ENCODE data around the gene MSRB2.

MSRB2 gene

DNA sequence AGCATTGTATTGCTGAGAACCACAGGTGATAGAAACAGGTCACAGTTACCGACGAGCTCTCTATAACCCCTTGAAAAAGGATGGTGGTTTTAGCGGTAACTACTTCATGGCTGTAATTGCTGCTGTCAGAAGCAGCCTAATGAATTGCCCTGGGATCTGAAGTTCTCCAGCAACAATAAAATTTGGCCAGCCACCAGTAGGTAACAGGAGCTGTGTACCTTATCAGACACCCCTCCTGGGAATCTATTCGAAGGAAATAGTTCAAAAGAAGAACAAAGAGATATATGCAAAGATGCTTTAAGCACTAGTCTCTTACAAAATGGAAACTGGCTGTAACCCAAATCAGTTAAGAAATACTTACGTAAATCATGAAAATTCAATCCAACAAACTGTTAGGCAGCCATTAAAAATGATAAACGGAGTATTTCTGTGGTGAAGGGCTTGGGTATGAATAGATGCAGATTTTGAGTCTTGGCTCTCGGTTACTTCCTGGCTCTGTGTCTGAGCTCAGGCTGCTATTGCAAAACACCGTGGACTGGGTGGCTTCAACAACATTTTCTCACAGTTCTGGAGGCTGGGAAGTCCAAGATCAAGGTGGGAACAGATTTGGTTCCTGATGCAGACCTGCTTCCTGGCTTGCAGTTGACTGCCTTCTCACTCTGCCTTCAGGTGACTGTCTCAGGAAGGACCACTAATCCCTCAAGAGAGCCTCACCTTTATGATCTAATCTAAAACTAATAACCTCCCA is 1.6 kb downstream of the MSRB2 start:
- Histone ChIP-seq H3K4me1 (ENCODE audit: insufficient read depth, low read length) (peaks cover 28% of the 10 kb centered on the region), H3K36me3 (ENCODE audit: insufficient read depth, low read length) (no peaks in the 10 kb centered on the region), H3K4me3 (ENCODE audit: low read length) (peak overlapping the region; percentile 73), H3K27me3 (ENCODE audit: insufficient read depth, low read length) (no peaks in the 10 kb centered on the region), H3K27ac (ENCODE audit: low read depth, low read length) (no peak overlapping the region), H3K9ac (ENCODE audit: low read depth, low read length) (no peak overlapping the region), H3K9me3 (ENCODE audit: insufficient read depth, low read depth, low read length) (no peaks in the 10 kb centered on the region)
- WGBS, result 81% methylated on average over 8 of the region's 8 CpGs

DNA sequence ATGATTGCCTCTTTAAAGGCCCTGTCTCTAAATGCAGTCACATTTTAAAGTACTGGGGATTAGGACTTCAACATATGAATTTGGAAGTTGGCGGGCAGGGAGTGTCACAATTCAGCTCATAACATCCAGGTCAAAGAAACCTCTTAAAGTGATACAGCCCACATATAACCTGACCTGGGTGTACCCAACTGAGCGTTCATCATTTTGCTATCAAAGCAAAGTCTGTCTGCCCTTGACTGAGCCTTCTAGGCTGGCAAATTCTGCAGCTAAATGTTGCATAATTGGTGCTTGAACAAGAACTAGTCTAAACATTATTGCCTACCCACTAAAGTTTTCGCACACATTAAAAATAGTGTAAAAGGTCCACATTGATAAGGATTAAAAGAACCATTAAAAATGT is 3.7 kb downstream of the MSRB2 start:
- Histone ChIP-seq H3K9me3 (ENCODE audit: insufficient read depth, low read depth, low read length) (no peaks in the 10 kb centered on the region), H3K27me3 (ENCODE audit: insufficient read depth, low read length) (no peaks in the 10 kb centered on the region), H3K4me1 (ENCODE audit: insufficient read depth, low read length) (peaks cover 28% of the 10 kb centered on the region), H3K9ac (ENCODE audit: low read depth, low read length) (no peak overlapping the region), H3K27ac (ENCODE audit: low read depth, low read length) (no peak overlapping the region), H3K4me3 (ENCODE audit: low read length) (no peak overlapping the region), H3K36me3 (ENCODE audit: insufficient read depth, low read length) (no peaks in the 10 kb centered on the region; the same call in 1 of the 2 replicates)
- 84% methylated on average over 2 of the region's 3 CpGs for WGBS

DNA sequence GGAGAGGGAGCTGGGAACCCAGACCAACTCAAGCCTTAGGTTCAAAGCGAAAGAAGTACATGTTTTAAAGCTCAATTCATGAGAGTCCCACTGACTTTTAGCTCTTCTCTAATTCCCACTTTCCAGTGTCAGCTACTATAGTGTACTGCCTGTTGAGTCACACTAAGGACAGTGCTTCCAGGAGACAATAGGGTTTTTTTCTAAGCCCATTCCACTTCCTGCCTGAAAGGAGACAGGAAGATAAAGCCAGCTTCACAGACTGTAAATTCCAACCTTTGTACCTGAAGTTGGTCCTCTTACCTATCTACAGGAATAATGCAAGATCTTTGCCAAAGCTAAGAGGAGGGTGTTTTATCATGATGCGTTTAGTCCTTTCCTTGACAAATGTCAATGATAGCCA is 4.4 kb downstream of the MSRB2 start:
- Histone ChIP-seq H3K36me3 (ENCODE audit: insufficient read depth, low read length) (no peaks in the 10 kb centered on the region; the same call in 1 of the 2 replicates), H3K27me3 (ENCODE audit: insufficient read depth, low read length) (no peaks in the 10 kb centered on the region), H3K4me1 (ENCODE audit: insufficient read depth, low read length) (peaks cover 25% of the 10 kb centered on the region), H3K4me3 (ENCODE audit: low read length) (no peak overlapping the region), H3K9ac (ENCODE audit: low read depth, low read length) (no peak overlapping the region), H3K27ac (ENCODE audit: low read depth, low read length) (0 out of 2 replicates have a peak overlapping the region, but pooled peaks have one; percentile 2), H3K9me3 (ENCODE audit: insufficient read depth, low read depth, low read length) (no peaks in the 10 kb centered on the region)
- 80% methylated on average over 2 of the region's 2 CpGs for WGBS

- Histone ChIP-seq H3K4me1 (ENCODE audit: insufficient read depth, low read length) (peaks cover 22% of the 10 kb centered on the region; the same call in 1 of the 2 replicates), H3K27me3 (ENCODE audit: insufficient read depth, low read length) (no peaks in the 10 kb centered on the region), H3K9me3 (ENCODE audit: insufficient read depth, low read depth, low read length) (no peaks in the 10 kb centered on the region), H3K36me3 (ENCODE audit: insufficient read depth, low read length) (no peaks in the 10 kb centered on the region; the same call in 1 of the 2 replicates), H3K9ac (ENCODE audit: low read depth, low read length) (no peak overlapping the region), H3K4me3 (ENCODE audit: low read length) (no peak overlapping the region), H3K27ac (ENCODE audit: low read depth, low read length) (no peak overlapping the region)
- WGBS, result 94% methylated on average over 6 of the region's 6 CpGs
These were observed 5.1 kb downstream of the MSRB2 start for GRCh38 chr10:23100331-23101030.

- Histone ChIP-seq H3K4me3 (ENCODE audit: low read length) (no peak overlapping the region), H3K27me3 (ENCODE audit: insufficient read depth, low read length) (no peaks in the 10 kb centered on the region), H3K27ac (ENCODE audit: low read depth, low read length) (no peak overlapping the region), H3K9me3 (ENCODE audit: insufficient read depth, low read depth, low read length) (no peaks in the 10 kb centered on the region), H3K36me3 (ENCODE audit: insufficient read depth, low read length) (no peaks in the 10 kb centered on the region; the same call in 1 of the 2 replicates), H3K4me1 (ENCODE audit: insufficient read depth, low read length) (peaks cover 9% of the 10 kb centered on the region), H3K9ac (ENCODE audit: low read depth, low read length) (no peak overlapping the region)
- WGBS, result 84% methylated on average over 10 of the region's 10 CpGs
These were observed 11.1 kb downstream of the MSRB2 start for GRCh38 chr10:23106331-23107072.

- Histone ChIP-seq H3K27me3 (ENCODE audit: insufficient read depth, low read length) (no peaks in the 10 kb centered on the region), H3K9ac (ENCODE audit: low read depth, low read length) (no peak overlapping the region), H3K4me1 (ENCODE audit: insufficient read depth, low read length) (peaks cover 15% of the 10 kb centered on the region), H3K27ac (ENCODE audit: low read depth, low read length) (no peak overlapping the region), H3K9me3 (ENCODE audit: insufficient read depth, low read depth, low read length) (no peaks in the 10 kb centered on the region), H3K4me3 (ENCODE audit: low read length) (no peak overlapping the region), H3K36me3 (ENCODE audit: insufficient read depth, low read length) (no peaks in the 10 kb centered on the region)
- 91% methylated on average over 12 of the region's 13 CpGs for WGBS
These were observed 15.5 kb downstream of the MSRB2 start for GRCh38 chr10:23110722-23111516.

DNA sequence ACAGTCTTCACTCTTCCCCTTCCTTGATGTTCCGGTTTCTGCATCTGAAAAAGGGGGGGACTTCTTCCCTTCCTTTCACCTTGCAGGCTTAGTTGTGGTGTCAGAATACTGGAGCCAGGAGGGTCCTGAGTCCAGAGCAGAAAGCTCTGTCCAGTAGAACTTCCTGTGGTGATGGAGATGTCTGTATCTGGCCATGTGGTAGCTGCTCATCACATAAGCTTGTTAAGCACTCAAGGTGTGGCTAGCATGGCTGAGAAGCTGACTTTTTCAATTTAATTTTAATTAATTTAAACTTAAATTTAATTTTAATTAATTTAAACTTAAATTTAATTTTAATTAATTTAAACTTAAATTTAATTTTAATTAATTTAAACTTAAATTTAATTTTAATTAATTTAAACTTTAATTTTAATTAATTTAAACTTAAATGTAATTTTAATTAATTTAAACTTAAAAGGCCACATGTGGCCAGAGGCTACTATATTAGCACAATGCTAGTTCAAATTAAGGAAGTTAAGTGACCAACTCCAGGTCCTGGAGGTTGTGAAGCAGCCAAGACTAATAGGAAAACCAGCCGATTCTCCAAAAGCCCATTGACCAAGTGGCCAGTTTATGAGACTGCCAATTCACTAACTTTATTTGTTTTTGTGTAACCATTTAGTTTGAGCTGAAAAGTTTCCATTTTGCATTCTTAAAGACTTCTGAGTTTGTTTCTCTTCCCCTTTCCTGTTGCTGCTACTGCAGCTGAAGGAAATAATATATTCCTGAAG is 16.3 kb downstream of the MSRB2 start:
- Histone ChIP-seq H3K4me1 (ENCODE audit: insufficient read depth, low read length) (peaks cover 12% of the 10 kb centered on the region), H3K9ac (ENCODE audit: low read depth, low read length) (no peak overlapping the region), H3K4me3 (ENCODE audit: low read length) (no peak overlapping the region), H3K27ac (ENCODE audit: low read depth, low read length) (no peak overlapping the region), H3K27me3 (ENCODE audit: insufficient read depth, low read length) (no peaks in the 10 kb centered on the region), H3K36me3 (ENCODE audit: insufficient read depth, low read length) (no peaks in the 10 kb centered on the region), H3K9me3 (ENCODE audit: insufficient read depth, low read depth, low read length) (no peaks in the 10 kb centered on the region)
- WGBS, result 89% methylated on average over 2 of the region's 2 CpGs

DNA sequence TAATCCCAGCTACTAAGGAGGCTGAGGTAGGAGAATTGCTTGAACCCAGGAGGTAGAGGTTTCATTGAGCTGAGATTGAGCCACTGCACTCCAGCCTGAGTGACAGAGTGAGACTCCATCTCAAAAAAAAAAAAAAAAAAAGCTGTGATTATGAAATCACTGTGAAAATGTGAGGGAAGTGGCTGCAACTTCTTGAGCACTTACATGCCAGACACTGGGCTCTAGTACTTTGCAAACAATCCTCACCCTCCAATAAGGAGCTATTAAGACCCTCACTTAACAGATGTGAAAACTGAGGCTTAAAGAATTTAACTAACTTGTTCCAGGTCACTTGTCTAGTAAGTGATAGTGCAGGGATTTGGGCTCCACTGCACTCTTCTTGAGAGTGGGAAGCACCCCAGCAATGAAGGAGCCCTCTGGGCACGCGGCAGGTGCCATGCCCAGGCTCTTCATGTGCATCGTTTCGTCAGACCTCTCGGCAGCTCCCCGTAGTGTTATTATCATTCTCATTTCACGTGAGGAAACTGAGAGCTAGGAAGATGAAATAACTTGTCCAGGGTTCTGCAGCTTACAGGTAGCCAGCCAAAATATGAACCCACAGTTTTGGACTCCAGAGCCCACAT is 19.0 kb downstream of the MSRB2 start:
- Histone ChIP-seq H3K9ac (ENCODE audit: low read depth, low read length) (no peak overlapping the region), H3K9me3 (ENCODE audit: insufficient read depth, low read depth, low read length) (no peaks in the 10 kb centered on the region), H3K4me1 (ENCODE audit: insufficient read depth, low read length) (peaks cover 12% of the 10 kb centered on the region), H3K27me3 (ENCODE audit: insufficient read depth, low read length) (no peaks in the 10 kb centered on the region), H3K36me3 (ENCODE audit: insufficient read depth, low read length) (no peaks in the 10 kb centered on the region), H3K4me3 (ENCODE audit: low read length) (no peak overlapping the region), H3K27ac (ENCODE audit: low read depth, low read length) (no peak overlapping the region)
- 97% methylated on average over 7 of the region's 7 CpGs for WGBS

- Histone ChIP-seq H3K4me1 (ENCODE audit: insufficient read depth, low read length) (peaks cover 7% of the 10 kb centered on the region; the same call in 1 of the 2 replicates), H3K27me3 (ENCODE audit: insufficient read depth, low read length) (no peaks in the 10 kb centered on the region), H3K9me3 (ENCODE audit: insufficient read depth, low read depth, low read length) (no peaks in the 10 kb centered on the region), H3K36me3 (ENCODE audit: insufficient read depth, low read length) (no peaks in the 10 kb centered on the region; the same call in 1 of the 2 replicates), H3K9ac (ENCODE audit: low read depth, low read length) (no peak overlapping the region), H3K27ac (ENCODE audit: low read depth, low read length) (no peak overlapping the region), H3K4me3 (ENCODE audit: low read length) (no peak overlapping the region)
- WGBS, result 69% methylated on average over 4 of the region's 4 CpGs
These were observed 21.3 kb downstream of the MSRB2 start for GRCh38 chr10:23116486-23117205.

All from HUES64 (cell line).